Sigmoid colon (tissue), 7 donors: ENCODE data around the gene FPR2. TPM values are rescaled to one million over a fixed set of nuclear protein-coding genes. Genes with fewer than 3 reads are reported as not detected.
"Not testable (repeated sequence)": the region's sequence is repeated elsewhere in the genome, so short reads cannot be mapped to it uniquely, and the experiment has no call there.

Experiments
- DNase-seq: peaks from one replicate; pipeline ENCODE4 v3.0.0-alpha.2; 2019
- H3K27ac ChIP-seq, 4 donors: fragments of 200-600 bp; sonication (generic); one replicate each; pipeline ENCODE4 v1.5.1; 2016 to 2019; ENCODE audit warnings: mild to moderate bottlenecking in 1 of 4
- H3K27me3 ChIP-seq, 3 donors: fragments of 200-600 bp; sonication (generic); one replicate each; pipeline ENCODE4 v1.5.1; 2019; ENCODE audit warnings: mild to moderate bottlenecking in 1 of 3
- H3K36me3 ChIP-seq, 4 donors: fragments of 200-600 bp; sonication (generic); one replicate each; pipeline ENCODE4 v1.5.1; 2016 to 2019
- H3K4me1 ChIP-seq, 4 donors: fragments of 200-600 bp; sonication (generic); one replicate each; pipeline ENCODE4 v1.5.1; 2017 to 2019
- H3K4me3 ChIP-seq, 4 donors: fragments of 200-600 bp; sonication (generic); one replicate each; pipeline ENCODE4 v1.5.1; 2017 to 2019; ENCODE audit warnings: mild to moderate bottlenecking in 2 of 4, moderate library complexity in 1 of 4
- H3K9me3 ChIP-seq, 4 donors: fragments of 200-600 bp in 3 of 4; sonication (generic) in 3 of 4; one replicate each; pipeline versions ENCODE4 v1.5.1 to v1.6.1; 2013 to 2019
- EP300 ChIP-seq, 4 donors: sonication (generic); formaldehyde crosslinking; IDR thresholded peaks; one replicate each; pipeline ENCODE4 v1.6.1; 2017; ENCODE audit warnings: antibody characterized with exemption in 4 of 4
- POLR2A ChIP-seq, 2 donors: fragments of 450-650 bp; IDR thresholded peaks; one replicate each; pipeline ENCODE4 v1.6.1; 2016; ENCODE audit warnings: antibody characterized with exemption in 2 of 2, mild to moderate bottlenecking in 2 of 2, moderate library complexity in 2 of 2
- POLR2AphosphoS5 ChIP-seq, 4 donors: sonication (generic); formaldehyde crosslinking; IDR thresholded peaks; one replicate each; pipeline ENCODE4 v1.6.1; 2017; ENCODE audit warnings: antibody characterized with exemption in 4 of 4
- WGBS, 2 donors: extraction: QIAGEN DNeasy Blood & Tissue Kit; methylation state at CpG; one replicate each; pipeline ENCODE4 v1.1.7; 2013; 5-methylcytosine and 5-hydroxymethylcytosine counted together
- intact Hi-C: fragments of 100-400 bp; cut with DNase I; formaldehyde crosslinking; loops from one replicate; pipeline ENCODE4 v1.15.1; 2023
- polyA plus RNA-seq, 3 donors: library from polyadenylated mRNA; stranded (reverse); fragments of 200-250 nt; gene quantifications; one replicate each; pipeline ENCODE4 v1.2.3, GENCODE V29; 2013
- total RNA-seq, 4 donors: library from RNA; depleted of rRNA; stranded (reverse); fragments of >200 nt; gene quantifications; one replicate each; pipeline ENCODE4 v1.1.0, GENCODE V29; 2016
- TF ChIP-seq, protein P1 (sequence below), 4 experiments: fragments of 450-650 bp in 3 of 4; fragments of 200-600 bp in 1 of 4; IDR thresholded peaks; one replicate each; pipeline ENCODE4 v1.5.1; 2016 to 2019; ENCODE audit warnings: antibody characterized with exemption in 4 of 4, mild to moderate bottlenecking in 3 of 4, moderate library complexity in 2 of 4
- donor health status: healthy with polysubstance abuse.
- donor health status: Bipolar disorder and iron deficiency.
- donor health status: healthy.

Gene FPR2
- total and polyA plus RNA-seq, 7 donors, result 0.36 to 3.7 (median 1.3) TPM; not detected in 1

DNA sequence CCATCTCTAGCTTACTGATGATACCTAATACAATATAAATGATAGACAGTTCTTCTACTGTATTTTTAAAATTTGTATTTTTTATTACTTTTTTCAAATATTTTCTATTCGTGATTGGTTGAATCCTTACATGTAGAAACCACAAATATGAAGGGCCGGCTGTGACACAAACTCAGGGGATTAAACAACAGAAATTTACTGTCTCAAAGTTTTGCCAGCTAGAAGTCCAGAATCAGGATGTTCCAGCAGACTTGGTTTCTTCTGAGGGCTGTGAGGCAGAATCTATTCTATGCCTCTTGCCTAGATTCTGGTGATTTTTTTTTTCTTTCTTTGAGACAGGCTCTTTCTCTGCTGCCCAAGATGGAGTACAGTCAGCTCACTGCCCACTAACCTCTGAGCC is 23.1 kb upstream of the FPR2 start:
- intact Hi-C loops, result no loop called here
- WGBS, 2 donors, result 68 to 76% methylated on average over 2 of the region's 2 CpGs
- no peaks in the 10 kb centered on the region for H3K4me1 ChIP-seq
- peaks cover 0 to 28% (median 0%) of the 10 kb centered on the region in 3 donors for H3K27me3 ChIP-seq
- TF ChIP-seq POLR2A (IDR thresholded peaks at IDR 0.05) (no peak), EP300 (IDR thresholded peaks at IDR 0.05) (no peak), POLR2AphosphoS5 (IDR thresholded peaks at IDR 0.05) (no peak)
- TF ChIP-seq, protein P1, sequence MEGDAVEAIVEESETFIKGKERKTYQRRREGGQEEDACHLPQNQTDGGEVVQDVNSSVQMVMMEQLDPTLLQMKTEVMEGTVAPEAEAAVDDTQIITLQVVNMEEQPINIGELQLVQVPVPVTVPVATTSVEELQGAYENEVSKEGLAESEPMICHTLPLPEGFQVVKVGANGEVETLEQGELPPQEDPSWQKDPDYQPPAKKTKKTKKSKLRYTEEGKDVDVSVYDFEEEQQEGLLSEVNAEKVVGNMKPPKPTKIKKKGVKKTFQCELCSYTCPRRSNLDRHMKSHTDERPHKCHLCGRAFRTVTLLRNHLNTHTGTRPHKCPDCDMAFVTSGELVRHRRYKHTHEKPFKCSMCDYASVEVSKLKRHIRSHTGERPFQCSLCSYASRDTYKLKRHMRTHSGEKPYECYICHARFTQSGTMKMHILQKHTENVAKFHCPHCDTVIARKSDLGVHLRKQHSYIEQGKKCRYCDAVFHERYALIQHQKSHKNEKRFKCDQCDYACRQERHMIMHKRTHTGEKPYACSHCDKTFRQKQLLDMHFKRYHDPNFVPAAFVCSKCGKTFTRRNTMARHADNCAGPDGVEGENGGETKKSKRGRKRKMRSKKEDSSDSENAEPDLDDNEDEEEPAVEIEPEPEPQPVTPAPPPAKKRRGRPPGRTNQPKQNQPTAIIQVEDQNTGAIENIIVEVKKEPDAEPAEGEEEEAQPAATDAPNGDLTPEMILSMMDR (IDR thresholded peaks at IDR 0.05), result no peak
- DNase-seq, result no peak
- no peak overlapping the region for H3K4me3 ChIP-seq
- no peak overlapping the region for H3K27ac ChIP-seq
- no peaks in the 10 kb centered on the region for H3K36me3 ChIP-seq
- no peaks in the 10 kb centered on the region for H3K9me3 ChIP-seq

DNA sequence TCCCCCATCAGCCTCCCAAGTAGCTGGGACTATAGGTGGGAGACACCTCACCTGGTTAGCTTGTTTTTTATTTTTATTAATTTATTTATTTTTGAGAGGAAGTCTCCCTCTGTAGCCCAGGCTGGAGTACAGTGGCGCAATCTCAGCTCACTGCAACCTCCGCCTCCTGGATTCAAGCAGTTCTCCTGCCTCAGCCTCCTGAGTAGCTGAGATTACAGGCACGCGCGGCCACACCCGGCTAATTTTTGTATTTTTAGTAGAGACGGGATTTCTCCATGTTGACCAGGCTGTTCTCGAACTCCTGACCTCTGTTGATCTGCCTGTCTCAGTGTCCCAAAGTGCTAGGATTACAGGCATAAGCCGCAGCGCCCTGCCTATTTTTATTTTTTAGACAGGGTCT is 22.5 kb upstream of the FPR2 start:
- H3K4me1 ChIP-seq, DNase-seq, intact Hi-C loops, H3K4me3 ChIP-seq, H3K27ac ChIP-seq, H3K9me3 ChIP-seq, H3K36me3 ChIP-seq: not testable (repeated sequence)
- peaks cover 0 to 26% (median 0%) of the 10 kb centered on the region in 3 donors for H3K27me3 ChIP-seq
- WGBS, 2 donors, result 84 to 91% methylated on average over 10 of the region's 10 CpGs

- intact Hi-C loops, result no loop called here
- WGBS, 2 donors, result 71 to 75% methylated on average over 13 of the region's 13 CpGs
- DNase-seq, result no peak
- H3K27ac ChIP-seq, result no peak overlapping the region
- no peak overlapping the region for H3K4me3 ChIP-seq
- H3K27me3 ChIP-seq, result peaks cover 0 to 19% (median 0%) of the 10 kb centered on the region in 3 donors
- no peaks in the 10 kb centered on the region for H3K9me3 ChIP-seq
- H3K4me1 ChIP-seq, result no peaks in the 10 kb centered on the region
- H3K36me3 ChIP-seq, result no peaks in the 10 kb centered on the region
- TF ChIP-seq POLR2A (IDR thresholded peaks at IDR 0.05) (no peak), EP300 (IDR thresholded peaks at IDR 0.05) (no peak), POLR2AphosphoS5 (IDR thresholded peaks at IDR 0.05) (no peak)
- TF ChIP-seq, protein P1 (IDR thresholded peaks at IDR 0.05), result no peak
Observed at GRCh38 chr19:51739466-51740213, 21.3 kb upstream of the FPR2 start.

GRCh38 chr19:51740356-51740755 is 20.6 kb upstream of the FPR2 start:
- Histone ChIP-seq H3K36me3 (no peaks in the 10 kb centered on the region), H3K4me3 (no peak overlapping the region), H3K27me3 (peaks cover 0 to 16% (median 0%) of the 10 kb centered on the region in 3 donors), H3K9me3 (no peaks in the 10 kb centered on the region), H3K4me1 (no peaks in the 10 kb centered on the region), H3K27ac (no peak overlapping the region)
- DNase-seq, result no peak
- 76 to 89% methylated on average over 5 of the region's 5 CpGs for WGBS, 2 donors
- intact Hi-C loops, result no loop called here
- TF ChIP-seq POLR2A (IDR thresholded peaks at IDR 0.05), result no peak
- TF ChIP-seq, protein P1 (IDR thresholded peaks at IDR 0.05), result no peak
- no peak for TF ChIP-seq POLR2AphosphoS5 (IDR thresholded peaks at IDR 0.05)
- no peak for TF ChIP-seq EP300 (IDR thresholded peaks at IDR 0.05)

- WGBS, 2 donors, result 66 to 67% methylated on average over 6 of the region's 6 CpGs
- intact Hi-C loops, result no loop called here
- no peak for TF ChIP-seq POLR2AphosphoS5 (IDR thresholded peaks at IDR 0.05)
- TF ChIP-seq POLR2A (IDR thresholded peaks at IDR 0.05), result no peak
- TF ChIP-seq, protein P1 (IDR thresholded peaks at IDR 0.05), result no peak
- TF ChIP-seq EP300 (IDR thresholded peaks at IDR 0.05), result no peak
- no peak overlapping the region for H3K27ac ChIP-seq
- no peak for DNase-seq
- peaks cover 0 to 4% (median 0%) of the 10 kb centered on the region in 3 donors for H3K27me3 ChIP-seq
- H3K9me3 ChIP-seq, result no peaks in the 10 kb centered on the region
- no peak overlapping the region for H3K4me3 ChIP-seq
- no peaks in the 10 kb centered on the region for H3K4me1 ChIP-seq
- H3K36me3 ChIP-seq, result no peaks in the 10 kb centered on the region
Observed at GRCh38 chr19:51742789-51743188, 18.2 kb upstream of the FPR2 start.
